ENCODE results near the gene BMPR1B. TPM values are rescaled to one million over a fixed set of nuclear protein-coding genes. Genes with fewer than 3 reads are reported as not detected.

The BMPR1B gene
- total RNA-seq, 2 experiments from 2014 or later = not detected

DNA sequence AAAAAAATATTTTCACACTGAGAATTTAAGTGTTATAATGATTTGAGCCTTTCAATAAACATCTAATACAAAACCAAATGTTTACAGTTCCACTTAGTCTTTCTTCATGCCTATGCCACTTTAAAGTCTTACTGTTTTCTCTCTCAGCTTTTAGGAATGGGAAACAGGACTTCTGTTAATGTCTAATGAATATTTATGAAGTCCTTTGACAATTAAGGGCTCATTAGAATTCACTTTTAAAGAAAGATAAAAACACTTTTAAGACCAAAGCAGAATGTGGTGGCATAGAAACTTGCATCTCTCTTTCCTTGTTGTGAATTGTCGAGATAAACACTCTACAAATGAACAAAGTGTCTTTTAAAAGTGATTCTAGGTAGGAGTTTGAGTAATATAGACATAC, 315.9 kb downstream of the BMPR1B start:
- ChIA-PET POLR2A (no interaction called here), CTCF (interaction anchor here (0.7 kb wide), 1 partner anchor 9 kb away, joined by 3 read pairs; no protein-coding TSS in a partner anchor)
- Histone ChIP-seq H3K9me3 (ENCODE audit: control insufficient read depth in 1 of 2, insufficient read depth in 1 of 2, low read length in 2 of 2) (no peaks in the 10 kb centered on the region), H3K27ac (ENCODE audit: low read depth in 1 of 2, low read length in 2 of 2) (no peak overlapping the region), H3K27me3 (ENCODE audit: control insufficient read depth in 1 of 2, insufficient read depth in 2 of 2, low read length in 2 of 2) (no peaks in the 10 kb centered on the region), H3K36me3 (ENCODE audit: insufficient read depth, low read length) (no peaks in the 10 kb centered on the region), H3K4me1 (ENCODE audit: insufficient read depth, low read length) (no peaks in the 10 kb centered on the region), H3K4me3 (ENCODE audit: low read length) (no peak overlapping the region)
- Mint-ChIP-seq H3K4me3 (no peak overlapping the region), H3K4me1 (ENCODE audit: low read depth) (no peaks in the 10 kb centered on the region), H3K27ac (no peak overlapping the region), H3K36me3 (ENCODE audit: low read depth) (no peaks in the 10 kb centered on the region), H3K9me3 (no peaks in the 10 kb centered on the region), H3K27me3 (no peaks in the 10 kb centered on the region)
- DNase-seq (no peak), ATAC-seq (ENCODE audit: poor library complexity) (no peak)
- intact Hi-C loops (cut with DNase I, micrococcal nuclease) = no loop called here
- TF ChIP-seq, protein P1, sequence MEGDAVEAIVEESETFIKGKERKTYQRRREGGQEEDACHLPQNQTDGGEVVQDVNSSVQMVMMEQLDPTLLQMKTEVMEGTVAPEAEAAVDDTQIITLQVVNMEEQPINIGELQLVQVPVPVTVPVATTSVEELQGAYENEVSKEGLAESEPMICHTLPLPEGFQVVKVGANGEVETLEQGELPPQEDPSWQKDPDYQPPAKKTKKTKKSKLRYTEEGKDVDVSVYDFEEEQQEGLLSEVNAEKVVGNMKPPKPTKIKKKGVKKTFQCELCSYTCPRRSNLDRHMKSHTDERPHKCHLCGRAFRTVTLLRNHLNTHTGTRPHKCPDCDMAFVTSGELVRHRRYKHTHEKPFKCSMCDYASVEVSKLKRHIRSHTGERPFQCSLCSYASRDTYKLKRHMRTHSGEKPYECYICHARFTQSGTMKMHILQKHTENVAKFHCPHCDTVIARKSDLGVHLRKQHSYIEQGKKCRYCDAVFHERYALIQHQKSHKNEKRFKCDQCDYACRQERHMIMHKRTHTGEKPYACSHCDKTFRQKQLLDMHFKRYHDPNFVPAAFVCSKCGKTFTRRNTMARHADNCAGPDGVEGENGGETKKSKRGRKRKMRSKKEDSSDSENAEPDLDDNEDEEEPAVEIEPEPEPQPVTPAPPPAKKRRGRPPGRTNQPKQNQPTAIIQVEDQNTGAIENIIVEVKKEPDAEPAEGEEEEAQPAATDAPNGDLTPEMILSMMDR (IDR thresholded peaks at IDR 0.05) = no peak

DNA sequence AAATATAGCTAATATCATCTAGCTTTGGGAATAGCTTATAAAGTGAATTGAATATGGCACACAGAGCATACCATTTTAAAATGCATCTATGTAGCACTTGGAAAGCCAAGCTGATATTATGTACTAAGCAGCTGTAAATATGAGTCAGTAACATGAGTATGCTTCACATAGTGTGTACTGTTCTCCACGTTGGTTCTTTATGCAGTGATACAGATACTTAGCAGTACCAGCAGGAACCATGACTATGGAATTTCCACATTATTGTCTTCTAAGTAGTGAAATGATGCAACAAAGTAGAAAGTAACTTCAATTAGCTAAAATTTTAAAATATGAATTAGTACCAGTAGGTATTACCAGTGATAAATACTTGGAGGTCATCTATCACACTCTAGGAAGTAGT, 320.1 kb downstream of the BMPR1B start:
- Mint-ChIP-seq H3K4me3 (no peak overlapping the region), H3K9me3 (no peaks in the 10 kb centered on the region), H3K4me1 (ENCODE audit: low read depth) (no peaks in the 10 kb centered on the region), H3K27me3 (no peaks in the 10 kb centered on the region), H3K36me3 (ENCODE audit: low read depth) (no peaks in the 10 kb centered on the region), H3K27ac (no peak overlapping the region)
- no peaks in the 10 kb centered on the region for H3K36me3 ChIP-seq (ENCODE audit: insufficient read depth, low read length)
- ATAC-seq (ENCODE audit: poor library complexity) = no peak
- no peaks in the 10 kb centered on the region for H3K27me3 ChIP-seq (ENCODE audit: control insufficient read depth in 1 of 2, insufficient read depth in 2 of 2, low read length in 2 of 2)
- no peak for DNase-seq
- intact Hi-C loops (cut with DNase I, micrococcal nuclease) = no loop called here
- no peak overlapping the region for H3K27ac ChIP-seq (ENCODE audit: low read depth in 1 of 2, low read length in 2 of 2)
- H3K4me1 ChIP-seq (ENCODE audit: insufficient read depth, low read length) = no peaks in the 10 kb centered on the region
- ChIA-PET POLR2A (no interaction called here), CTCF (no interaction called here)
- H3K9me3 ChIP-seq (ENCODE audit: control insufficient read depth in 1 of 2, insufficient read depth in 1 of 2, low read length in 2 of 2) = no peaks in the 10 kb centered on the region
- TF ChIP-seq, protein P1 (IDR thresholded peaks at IDR 0.05) = no peak
- no peak overlapping the region for H3K4me3 ChIP-seq (ENCODE audit: low read length)

DNA sequence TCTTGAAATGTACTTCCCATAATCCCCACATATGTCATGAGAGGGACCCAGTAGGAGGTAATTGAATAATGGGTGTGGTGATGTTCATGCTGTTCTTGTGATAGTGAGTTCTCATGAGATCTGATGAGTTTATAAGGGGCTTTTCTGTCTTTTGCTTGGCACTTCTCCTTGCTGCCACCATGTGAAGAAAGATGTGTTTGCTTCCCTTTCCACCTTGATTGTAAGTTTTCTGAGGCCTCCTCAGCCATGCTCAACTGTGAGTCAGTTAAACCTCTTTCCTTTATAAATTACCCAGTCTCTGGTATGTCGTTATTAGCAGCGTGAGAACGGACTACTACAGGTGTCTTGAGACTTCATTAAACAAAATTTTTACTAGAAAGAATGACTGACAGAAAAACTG, 323.2 kb downstream of the BMPR1B start:
- ATAC-seq (ENCODE audit: poor library complexity) = no peak
- Histone ChIP-seq H3K4me3 (ENCODE audit: low read length) (no peak overlapping the region), H3K27me3 (ENCODE audit: control insufficient read depth in 1 of 2, insufficient read depth in 2 of 2, low read length in 2 of 2) (no peaks in the 10 kb centered on the region), H3K27ac (ENCODE audit: low read depth in 1 of 2, low read length in 2 of 2) (no peak overlapping the region), H3K36me3 (ENCODE audit: insufficient read depth, low read length) (no peaks in the 10 kb centered on the region), H3K4me1 (ENCODE audit: insufficient read depth, low read length) (no peaks in the 10 kb centered on the region), H3K9me3 (ENCODE audit: control insufficient read depth in 1 of 2, insufficient read depth in 1 of 2, low read length in 2 of 2) (no peaks in the 10 kb centered on the region)
- DNase-seq = no peak
- H3K36me3 Mint-ChIP-seq (ENCODE audit: low read depth) = no peaks in the 10 kb centered on the region
- intact Hi-C loops (cut with DNase I, micrococcal nuclease) = no loop called here
- H3K9me3 Mint-ChIP-seq = no peaks in the 10 kb centered on the region
- no peak overlapping the region for H3K4me3 Mint-ChIP-seq
- no peaks in the 10 kb centered on the region for H3K27me3 Mint-ChIP-seq
- no peak overlapping the region for H3K27ac Mint-ChIP-seq
- POLR2A ChIA-PET = no interaction called here
- peaks cover 16% of the 10 kb centered on the region for H3K4me1 Mint-ChIP-seq (ENCODE audit: low read depth)
- TF ChIP-seq, protein P1 (IDR thresholded peaks at IDR 0.05) = no peak
- CTCF ChIA-PET = no interaction called here
